Gastrocnemius medialis (tissue), 4 donors: ENCODE measurements around the gene GPNMB.

ENCODE experiments used
- POLR2A ChIP-seq, 2 donors: fragments of 450-650 bp; IDR thresholded peaks; one replicate each; pipeline ENCODE4 v1.6.1; 2017; ENCODE audit warnings: antibody characterized with exemption in 2 of 2, mild to moderate bottlenecking in 2 of 2, moderate library complexity in 2 of 2
- TF ChIP-seq, protein P1 (sequence below), 5 experiments: fragments of 450-650 bp in 3 of 5; fragments of 200-600 bp in 2 of 5; sonication (generic) in 2 of 5; IDR thresholded peaks in 4 of 5; conservative IDR thresholded peaks in 1 of 5; 1 replicate in 4 of 5; 2 replicates in 1 of 5; pipeline ENCODE4 v1.5.1; 2016 to 2019; ENCODE audit warnings: antibody characterized with exemption in 5 of 5, mild to moderate bottlenecking in 3 of 5, moderate library complexity in 3 of 5

DNA sequence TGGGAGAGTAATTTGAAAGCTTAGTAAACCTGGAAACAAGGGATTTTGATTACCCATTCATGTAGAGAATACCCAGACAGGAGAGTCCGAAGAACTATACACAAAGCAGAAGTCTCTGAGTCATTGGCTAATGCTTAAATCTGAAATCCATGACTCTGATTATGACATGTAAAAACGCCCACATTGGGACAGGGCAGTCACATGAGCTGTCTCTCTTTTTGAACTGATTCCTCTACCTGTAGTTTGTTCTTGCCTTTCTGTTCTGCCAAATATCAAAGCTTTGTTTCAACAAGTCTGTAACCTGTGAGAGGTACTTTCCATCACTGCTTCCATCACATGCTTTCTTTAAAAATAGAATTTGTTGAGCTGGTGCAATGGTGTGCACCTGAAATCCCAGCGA is 4.3 kb upstream of the GPNMB start:
- no peak for TF ChIP-seq POLR2A (IDR thresholded peaks at IDR 0.05)
- TF ChIP-seq, protein P1, sequence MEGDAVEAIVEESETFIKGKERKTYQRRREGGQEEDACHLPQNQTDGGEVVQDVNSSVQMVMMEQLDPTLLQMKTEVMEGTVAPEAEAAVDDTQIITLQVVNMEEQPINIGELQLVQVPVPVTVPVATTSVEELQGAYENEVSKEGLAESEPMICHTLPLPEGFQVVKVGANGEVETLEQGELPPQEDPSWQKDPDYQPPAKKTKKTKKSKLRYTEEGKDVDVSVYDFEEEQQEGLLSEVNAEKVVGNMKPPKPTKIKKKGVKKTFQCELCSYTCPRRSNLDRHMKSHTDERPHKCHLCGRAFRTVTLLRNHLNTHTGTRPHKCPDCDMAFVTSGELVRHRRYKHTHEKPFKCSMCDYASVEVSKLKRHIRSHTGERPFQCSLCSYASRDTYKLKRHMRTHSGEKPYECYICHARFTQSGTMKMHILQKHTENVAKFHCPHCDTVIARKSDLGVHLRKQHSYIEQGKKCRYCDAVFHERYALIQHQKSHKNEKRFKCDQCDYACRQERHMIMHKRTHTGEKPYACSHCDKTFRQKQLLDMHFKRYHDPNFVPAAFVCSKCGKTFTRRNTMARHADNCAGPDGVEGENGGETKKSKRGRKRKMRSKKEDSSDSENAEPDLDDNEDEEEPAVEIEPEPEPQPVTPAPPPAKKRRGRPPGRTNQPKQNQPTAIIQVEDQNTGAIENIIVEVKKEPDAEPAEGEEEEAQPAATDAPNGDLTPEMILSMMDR (IDR thresholded peaks at IDR 0.05 in 4 of 5, conservative IDR thresholded peaks at IDR 0.05 in 1 of 5) = no peak
